Activated naive CD8-positive, alpha-beta T cell treated with anti-CD3 and anti-CD28 coated beads, Interleukin-2, amount 50 U/mL, for 16 hours (primary cell): ENCODE results near the gene TOR1AIP1.
"Not testable (repeated sequence)": the region's sequence is repeated elsewhere in the genome, so short reads cannot be mapped to it uniquely, and the experiment has no call there.

ENCODE experiments used
- DNase-seq: peaks from one replicate; pipeline ENCODE4 v3.0.0-alpha.2; 2020; ENCODE audit warnings: low read depth, low spot score

The TOR1AIP1 gene

DNA sequence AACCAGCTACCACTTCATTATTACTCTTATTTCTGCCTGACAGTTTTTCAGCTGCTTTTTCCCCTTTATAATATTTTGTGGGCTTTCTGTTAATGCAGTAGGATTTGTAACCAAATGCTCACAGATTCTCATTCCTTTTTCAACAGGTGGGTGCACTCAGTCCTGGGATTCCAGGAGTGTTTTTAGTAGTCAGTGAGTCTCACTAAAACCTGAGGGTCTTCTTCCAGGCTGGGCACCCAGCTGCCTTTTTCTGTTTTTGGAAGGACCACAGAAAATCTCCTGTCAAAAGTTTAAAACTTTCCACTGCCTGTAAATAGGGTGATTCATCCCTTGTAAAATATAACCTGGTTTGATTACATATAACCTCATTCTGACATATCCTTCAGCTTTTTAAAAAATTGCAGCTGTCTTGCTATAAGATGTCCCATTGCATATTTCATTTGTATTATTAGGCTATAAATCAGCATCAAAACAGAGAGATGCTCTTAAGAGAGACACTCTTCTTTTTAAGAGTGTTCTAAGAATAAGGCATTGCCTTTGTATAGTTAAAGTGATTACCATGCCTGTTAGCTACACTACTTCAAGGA lies 55.7 kb downstream of the TOR1AIP1 start:
- DNase-seq = no peak

DNA sequence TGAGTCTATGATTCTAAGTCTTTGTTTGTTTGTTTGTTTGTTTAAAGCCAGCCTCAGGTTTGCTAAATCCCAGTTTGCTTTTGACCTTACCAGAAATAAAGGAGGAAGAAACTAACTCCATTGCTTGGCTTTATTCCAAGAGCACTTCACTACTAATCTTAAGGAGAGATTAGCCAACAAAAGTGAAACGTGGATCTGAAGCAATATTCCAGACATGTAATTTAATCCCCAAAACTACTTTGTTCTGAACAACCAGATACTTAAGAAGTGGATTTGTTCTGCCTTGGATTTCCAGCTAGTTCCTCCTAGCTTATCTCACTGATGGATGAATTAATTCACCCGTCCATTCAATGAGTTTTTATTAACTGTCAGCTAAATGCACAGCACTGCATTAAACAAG lies 56.7 kb downstream of the TOR1AIP1 start:
- DNase-seq = no peak

DNA sequence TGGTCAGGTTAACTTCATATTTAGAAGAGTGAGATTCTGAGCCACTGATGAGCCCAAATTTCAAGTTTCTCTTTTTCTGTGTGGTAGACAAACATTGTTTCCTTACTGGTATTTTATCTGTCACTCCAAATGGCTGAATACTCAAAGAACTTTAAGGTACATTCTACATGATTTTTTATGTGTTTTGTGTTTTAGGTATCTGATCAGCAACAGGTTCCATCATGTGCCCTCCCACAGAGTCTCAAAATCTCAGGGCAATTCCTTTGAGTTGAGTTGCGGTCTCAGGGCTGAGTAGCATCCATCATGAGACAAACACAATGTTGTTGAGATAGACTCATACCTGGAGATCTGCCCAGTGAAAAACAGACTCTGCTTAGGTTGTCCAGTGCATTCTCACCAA lies 57.9 kb downstream of the TOR1AIP1 start:
- no peak for DNase-seq

DNA sequence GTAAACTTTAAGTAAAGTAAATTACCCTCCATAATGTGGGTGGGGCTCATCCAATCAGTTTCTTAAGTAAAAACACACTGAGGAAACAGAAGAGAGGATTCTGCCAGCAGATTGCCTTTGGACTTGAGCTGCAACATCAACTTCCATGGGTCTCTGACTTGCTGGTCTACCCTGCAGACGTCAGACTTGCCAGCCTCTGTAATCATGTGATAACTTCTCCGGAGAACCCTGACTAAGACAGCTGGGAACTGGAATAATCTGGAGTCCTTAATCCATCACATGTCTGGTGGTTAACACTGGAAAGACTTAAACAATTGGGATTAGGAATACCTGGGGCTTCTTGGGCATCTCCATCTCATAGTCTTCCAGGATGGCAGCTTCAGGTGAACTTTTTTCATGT lies 59.4 kb downstream of the TOR1AIP1 start:
- DNase-seq = no peak

DNA sequence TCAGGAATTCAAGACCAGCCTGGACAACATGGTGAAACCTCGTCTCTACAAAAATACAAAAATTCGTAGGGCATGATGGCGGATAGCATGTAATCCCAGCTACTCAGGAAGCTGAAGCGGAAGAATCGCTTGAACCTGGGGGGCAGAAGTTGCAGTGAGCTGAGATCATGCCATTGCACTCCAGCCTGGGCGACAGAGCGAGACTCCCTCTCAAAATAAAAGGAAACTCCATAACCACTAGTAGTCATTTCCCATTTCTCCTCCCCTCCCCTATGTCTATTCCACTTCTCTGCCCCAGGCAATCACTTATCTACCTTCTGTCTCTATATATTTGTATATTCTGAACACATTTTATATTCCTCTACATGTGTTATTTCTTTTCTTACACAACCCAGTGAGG lies 68.6 kb downstream of the TOR1AIP1 start:
- DNase-seq = no peak

DNA sequence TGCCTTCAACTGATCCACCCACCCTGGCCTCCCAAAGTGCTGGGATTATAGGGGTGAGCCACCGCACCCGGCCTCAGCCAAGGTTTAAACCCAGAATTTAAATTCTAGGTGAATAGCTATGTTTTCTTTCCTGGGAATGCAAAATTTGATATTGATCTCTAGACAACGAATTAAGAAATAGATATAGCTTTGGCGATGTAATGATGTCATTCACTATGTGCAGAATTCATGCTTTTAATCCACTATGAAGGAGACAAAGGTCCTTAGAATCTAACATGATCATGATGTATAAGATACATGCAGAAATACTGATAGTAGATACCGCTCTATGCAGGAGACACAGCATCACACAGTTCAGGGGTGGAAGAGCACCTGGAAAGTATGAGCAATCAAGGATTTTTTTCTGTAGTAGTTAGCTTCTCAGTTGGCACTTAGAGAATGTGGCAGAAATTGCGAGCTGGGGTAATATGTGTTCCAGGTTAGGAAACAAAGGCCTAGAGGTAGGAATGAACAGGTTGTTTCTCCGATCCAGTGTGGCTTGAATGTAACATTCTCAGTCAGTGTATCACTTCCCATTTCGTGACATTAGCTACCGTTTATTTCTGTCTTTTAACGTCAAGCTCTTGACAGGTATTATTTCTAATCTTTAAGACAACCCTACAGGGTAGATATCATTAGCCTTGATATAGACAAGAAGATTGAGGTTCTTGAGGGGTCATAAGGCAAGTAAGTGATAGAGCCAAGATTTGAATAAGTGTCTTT lies 69.5 kb downstream of the TOR1AIP1 start:
- no peak for DNase-seq

DNA sequence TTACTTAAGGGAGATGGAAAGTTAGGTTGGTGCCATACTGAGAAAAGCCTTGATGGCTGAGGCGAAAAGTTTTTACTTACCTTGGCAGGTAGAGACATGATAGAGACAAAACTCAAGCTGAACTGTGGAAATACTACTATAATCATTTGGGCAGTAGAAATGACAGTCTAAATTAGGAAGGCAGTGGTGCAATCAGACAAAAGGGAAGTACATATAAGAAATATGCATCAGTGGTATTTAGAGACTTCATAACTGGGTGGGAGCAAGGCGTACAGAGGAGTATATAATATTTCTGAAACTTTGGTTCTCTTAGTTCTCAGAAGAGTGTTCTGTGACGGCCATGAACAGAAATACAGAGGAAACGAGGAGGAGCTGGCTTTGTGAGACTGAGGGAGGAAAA lies 70.1 kb downstream of the TOR1AIP1 start:
- DNase-seq = no peak

DNA sequence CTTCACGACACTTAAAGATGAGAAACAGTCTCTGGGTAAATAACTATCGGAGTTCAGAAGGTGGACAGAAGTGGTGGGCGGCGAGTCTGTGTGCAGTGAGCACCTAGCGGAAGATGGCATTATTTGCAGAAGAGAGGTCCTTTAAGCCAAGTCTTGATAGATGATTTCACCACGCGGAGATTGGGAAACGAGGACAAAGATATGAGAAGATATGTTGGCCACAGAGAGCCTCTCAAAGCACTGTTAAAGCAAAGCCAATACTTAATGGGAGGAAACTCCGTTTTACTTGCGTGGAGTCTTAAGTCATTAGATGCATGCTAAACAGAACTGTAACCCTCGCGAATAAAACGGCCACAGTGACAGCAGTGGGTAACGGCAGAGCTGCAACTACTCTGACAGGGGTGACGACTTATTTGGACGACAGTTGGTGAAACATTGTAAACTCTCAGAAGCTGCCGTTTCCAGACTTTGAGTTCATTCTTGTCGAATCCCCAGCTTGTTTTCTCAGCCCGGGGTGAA lies 71.9 kb downstream of the TOR1AIP1 start:
- peak; percentile 3 for DNase-seq

DNA sequence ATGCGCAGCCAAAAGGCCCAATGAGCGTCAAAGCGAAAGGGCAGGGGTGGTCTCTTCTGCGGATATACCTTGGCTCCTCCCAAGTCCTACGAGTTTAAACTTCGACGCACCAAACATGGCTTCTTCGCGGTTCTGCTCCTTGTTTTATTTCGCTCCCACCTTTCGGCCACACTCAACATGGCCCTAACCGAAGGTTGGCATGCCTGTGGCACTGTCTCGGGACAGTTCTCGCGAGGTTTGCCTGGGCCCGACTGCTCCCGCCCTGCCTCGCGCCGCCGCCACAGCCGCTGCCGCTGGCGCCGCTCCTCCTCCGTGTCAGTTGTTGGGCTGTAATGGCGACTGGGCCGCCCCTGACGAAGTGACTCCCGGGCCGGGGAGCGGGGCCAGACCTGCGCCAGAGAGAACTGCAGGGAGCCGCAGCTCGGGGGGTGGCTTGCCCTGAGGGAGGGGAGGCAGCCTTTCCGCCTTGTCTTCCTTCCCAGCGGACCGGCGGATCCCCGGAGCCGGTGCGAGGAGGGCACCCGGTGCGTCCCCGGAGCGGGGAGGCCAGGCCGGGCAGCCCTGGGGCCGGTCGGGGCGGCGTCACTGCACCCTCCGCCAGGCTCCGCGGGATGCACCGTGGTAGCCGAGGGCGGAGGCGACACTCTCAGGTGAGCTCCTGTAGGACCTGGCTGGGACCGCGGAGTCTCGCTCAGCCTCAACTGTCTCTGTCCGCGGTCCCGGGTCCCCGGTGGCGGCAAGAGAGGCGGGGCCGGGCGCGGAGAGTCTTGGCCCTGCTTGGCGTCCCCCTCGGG lies 72.6 kb downstream of the TOR1AIP1 start, which contains the start of gene CEP350:
CEP350 (plus strand) TSS at position 318 of the 794 bp plus-strand sequence. CDS start 31,372 bp downstream, outside the sequence.
- DNase-seq = peak; percentile 95

DNA sequence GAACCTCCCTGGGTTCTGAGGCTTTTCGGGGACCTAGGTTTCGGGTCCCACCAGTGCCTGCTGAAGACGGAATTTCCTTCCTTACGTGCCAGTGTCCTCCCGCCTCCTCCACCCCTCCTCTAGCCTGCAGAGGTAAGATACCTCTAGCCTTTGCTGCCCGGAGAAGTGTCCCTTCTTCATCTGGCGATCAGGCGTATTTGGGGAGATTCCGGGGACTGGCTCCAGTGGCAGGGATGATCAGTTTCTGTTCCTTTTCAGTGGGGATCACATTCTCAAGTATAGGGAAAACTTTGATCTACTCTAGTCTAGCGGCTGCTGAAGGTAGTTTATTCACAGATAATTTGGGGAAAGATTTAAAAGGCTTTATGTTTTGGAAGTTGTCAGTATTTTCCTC lies 73.2 kb downstream of the TOR1AIP1 start:
- no peak for DNase-seq

DNA sequence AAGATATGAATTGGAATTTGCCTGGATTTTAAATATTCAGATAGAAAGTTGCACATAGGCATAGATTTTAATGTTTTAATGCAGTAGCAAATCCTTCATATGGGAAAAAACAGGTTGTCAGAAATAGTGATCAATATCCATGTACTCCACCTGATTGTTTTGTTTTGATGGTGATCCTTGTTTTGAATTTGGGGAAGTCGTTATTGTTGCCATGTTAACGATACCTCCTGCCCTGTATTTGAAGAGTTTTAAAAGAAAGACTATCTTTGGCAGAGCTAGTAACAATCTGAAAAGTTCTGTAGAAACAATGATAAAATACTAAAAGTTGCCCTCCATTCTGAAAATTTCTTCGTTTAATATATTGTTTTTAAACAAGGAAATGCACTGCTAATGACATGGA lies 73.6 kb downstream of the TOR1AIP1 start:
- DNase-seq = no peak

DNA sequence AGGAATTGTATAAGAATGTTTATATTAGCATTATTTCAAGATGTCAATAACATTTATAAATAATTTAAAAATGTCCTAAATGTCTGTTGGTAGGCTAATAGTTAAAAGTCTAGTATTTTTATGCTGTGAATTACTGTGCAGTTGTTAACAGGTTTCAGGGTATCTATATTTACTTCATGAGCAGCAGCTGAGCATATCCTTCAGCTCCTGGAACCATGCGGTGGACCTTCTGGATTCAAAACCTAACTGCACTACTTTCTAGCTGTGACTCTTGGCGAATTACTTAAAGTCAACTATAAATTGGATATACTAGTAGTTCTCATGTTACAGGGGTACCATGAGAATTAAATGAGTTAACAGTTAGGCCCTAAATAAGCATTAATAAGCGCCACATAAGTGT lies 76.3 kb downstream of the TOR1AIP1 start:
- no peak for DNase-seq

DNA sequence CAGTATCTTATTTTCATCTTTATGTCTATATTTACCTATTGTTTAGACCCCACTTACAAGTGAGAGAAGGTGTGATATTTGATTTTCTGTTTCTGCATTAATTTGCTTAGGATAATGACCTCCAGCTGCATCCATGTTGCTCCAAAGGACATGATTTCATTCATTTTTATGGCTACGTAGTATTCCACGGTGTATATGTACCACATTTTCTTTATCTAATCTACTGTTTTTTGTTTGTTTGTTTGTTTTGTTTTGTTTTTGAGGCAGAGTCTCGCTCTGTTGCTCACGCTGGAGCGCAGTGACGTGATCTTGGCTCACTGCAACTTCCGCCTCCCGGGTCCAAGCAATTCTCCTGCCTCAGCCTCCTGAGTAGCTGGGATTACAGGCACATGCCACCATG lies 80.1 kb downstream of the TOR1AIP1 start:
- not testable (repeated sequence) for DNase-seq

DNA sequence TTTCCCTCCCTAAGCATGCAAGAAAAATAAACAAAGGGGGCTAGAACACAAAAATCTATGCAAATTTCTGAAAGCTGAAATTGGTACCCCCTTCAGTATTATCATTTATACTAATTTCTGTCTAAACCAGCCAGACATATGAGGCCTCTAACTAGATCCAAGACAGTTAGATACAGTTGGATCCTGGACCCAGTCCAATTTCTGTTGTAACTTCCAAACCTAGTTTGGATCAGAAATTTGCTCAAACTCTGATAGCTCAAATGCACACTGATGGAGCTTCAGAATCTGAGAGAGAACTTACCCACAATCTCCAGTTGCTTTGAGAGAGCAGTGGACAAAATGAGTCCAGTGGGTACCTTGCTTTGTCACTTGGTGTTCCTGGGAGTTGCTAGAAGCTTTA lies 84.5 kb downstream of the TOR1AIP1 start:
- DNase-seq = no peak

DNA sequence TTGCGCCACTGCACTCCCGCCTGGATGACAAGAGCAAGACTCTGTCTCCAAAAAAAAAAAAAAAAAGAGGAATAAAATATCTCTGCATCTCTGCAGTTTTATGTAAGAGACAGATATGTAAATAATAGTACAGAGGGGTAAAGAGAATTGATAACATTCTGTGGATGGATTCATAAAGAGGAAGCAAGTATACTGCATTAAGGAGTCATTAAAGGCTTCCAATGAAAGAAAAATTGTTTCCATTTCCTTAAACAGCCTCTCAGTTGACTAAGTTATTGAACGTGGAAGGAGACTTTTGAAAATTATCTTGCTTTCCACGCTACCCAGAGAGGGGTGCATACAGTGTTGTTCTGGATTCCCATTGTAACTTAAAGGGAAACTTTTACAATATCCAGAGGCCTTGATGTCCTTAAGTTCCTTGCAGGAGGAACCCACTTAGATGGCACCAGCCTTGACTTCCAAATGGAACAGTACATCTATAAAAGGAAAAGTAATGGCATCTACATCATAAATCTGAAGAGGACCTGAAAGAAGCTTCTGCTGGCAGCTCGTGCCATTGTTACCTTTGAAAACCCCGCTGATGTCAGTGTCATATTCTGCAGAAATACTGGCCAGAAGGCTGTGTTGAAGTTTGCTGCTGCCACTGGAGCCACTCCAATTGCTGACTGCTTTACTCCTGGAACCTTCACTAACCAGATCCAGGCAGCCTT lies 86.4 kb downstream of the TOR1AIP1 start:
- no peak for DNase-seq

DNA sequence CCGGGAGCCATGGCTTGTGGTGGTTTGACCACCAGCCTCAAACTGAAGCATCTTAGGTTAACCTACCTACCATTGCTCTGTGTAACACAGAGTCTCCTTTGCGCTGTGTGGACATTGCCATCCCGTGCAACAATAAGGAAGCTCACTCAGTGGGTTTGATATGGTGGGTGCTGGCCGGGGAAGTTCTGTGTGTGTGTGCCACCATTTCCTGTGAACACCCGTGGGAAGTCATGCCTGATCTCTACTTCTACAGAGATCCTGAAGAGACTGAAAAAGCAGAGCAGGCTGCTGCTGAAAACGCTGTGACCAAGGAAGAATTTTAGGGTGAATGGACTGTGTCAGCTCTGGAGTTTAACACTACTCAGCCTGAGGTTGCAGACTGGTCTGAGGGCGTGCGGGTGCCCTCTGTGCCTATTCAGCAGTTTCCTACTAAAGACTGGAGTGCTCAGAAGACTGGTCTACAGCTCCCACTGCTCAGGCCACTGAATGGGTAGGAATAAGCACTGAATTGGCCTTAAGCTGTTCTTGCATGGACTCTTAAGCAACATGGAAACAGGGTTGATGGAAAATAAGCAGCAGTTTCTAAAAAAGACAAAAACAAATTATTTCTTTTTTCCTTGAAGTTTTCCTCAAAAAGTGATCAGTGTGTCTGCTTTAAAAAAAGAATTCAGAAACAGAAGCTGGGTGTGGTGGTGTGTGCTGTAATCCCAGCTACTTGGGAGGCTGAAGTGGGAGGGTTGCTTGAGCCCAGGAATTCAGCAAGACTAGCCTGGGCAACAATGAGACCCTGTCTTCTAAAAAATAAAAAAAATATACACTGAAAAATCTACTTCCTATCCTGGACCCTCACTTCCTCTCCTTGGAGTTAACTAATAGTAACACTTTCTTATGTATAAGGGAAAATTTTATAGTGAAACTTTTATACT lies 87.2 kb downstream of the TOR1AIP1 start:
- no peak for DNase-seq
